Ectodermal cell (in vitro differentiated cells): ENCODE data around the gene FCN3.
A peak's percentile ranks its signal among the peaks of the same experiment; 100 is the strongest.
"Not testable (repeated sequence)": the region's sequence is repeated elsewhere in the genome, so short reads cannot be mapped to it uniquely, and the experiment has no call there.

Experiments
- H3K27ac ChIP-seq: 2 replicates; pipeline ENCODE4 v1.7.0; 2013; ENCODE audit warnings: mild to moderate bottlenecking, low read depth, low read length; ENCODE audit not compliant: insufficient read depth, poor library complexity, severe bottlenecking
- H3K27me3 ChIP-seq: 2 replicates; pipeline ENCODE4 v1.7.0; 2013; ENCODE audit warnings: mild to moderate bottlenecking, low read length; ENCODE audit not compliant: insufficient read depth, control insufficient read depth, poor library complexity, severe bottlenecking
- H3K36me3 ChIP-seq: one replicate; pipeline ENCODE4 v1.7.0; 2013; ENCODE audit warnings: low read length; ENCODE audit not compliant: control insufficient read depth, insufficient read depth
- H3K4me1 ChIP-seq: one replicate; pipeline ENCODE4 v1.7.0; 2013; ENCODE audit warnings: low read length; ENCODE audit not compliant: control insufficient read depth, insufficient read depth
- H3K4me3 ChIP-seq: 2 replicates; pipeline ENCODE4 v1.7.0; 2013; ENCODE audit warnings: low read depth, low read length, control low read depth; ENCODE audit not compliant: insufficient read depth
- H3K9me3 ChIP-seq: 2 replicates; pipeline ENCODE4 v1.7.0; 2013; ENCODE audit warnings: mild to moderate bottlenecking, low read length, moderate library complexity; ENCODE audit not compliant: control insufficient read depth
- WGBS, 2 experiments: methylation state at CpG; one replicate each; pipeline ENCODE4 v1.1.7; 2013; ENCODE audit warnings: missing lambda C conversion rate in 2 of 2; 5-methylcytosine and 5-hydroxymethylcytosine counted together

FCN3 gene

GRCh38 chr1:27409669-27410068 lies 35.0 kb upstream of the FCN3 start:
- Histone ChIP-seq H3K27ac (no peak overlapping the region), H3K9me3 (no peaks in the 10 kb centered on the region), H3K36me3 (no peaks in the 10 kb centered on the region), H3K4me3 (no peak overlapping the region), H3K4me1 (peaks cover 22% of the 10 kb centered on the region), H3K27me3 (no peaks in the 10 kb centered on the region)
- 96 to 97% methylated on average over 11 of the region's 11 CpGs for WGBS, 2 experiments

- H3K36me3 ChIP-seq = no peaks in the 10 kb centered on the region
- H3K9me3 ChIP-seq = no peaks in the 10 kb centered on the region
- no peak overlapping the region for H3K4me3 ChIP-seq
- no peak overlapping the region for H3K27ac ChIP-seq
- H3K4me1 ChIP-seq = peaks cover 36% of the 10 kb centered on the region
- no peaks in the 10 kb centered on the region for H3K27me3 ChIP-seq
- 93 to 97% methylated on average over 9 of the region's 9 CpGs for WGBS, 2 experiments
Measured at GRCh38 chr1:27408151-27408550, 33.5 kb upstream of the FCN3 start.

GRCh38 chr1:27406791-27407190 lies 32.2 kb upstream of the FCN3 start:
- not testable (repeated sequence) for H3K27me3 ChIP-seq, H3K36me3 ChIP-seq, H3K4me3 ChIP-seq, H3K9me3 ChIP-seq
- WGBS, 2 experiments = 95 to 96% methylated on average over 2 of the region's 2 CpGs
- H3K4me1 ChIP-seq = peaks cover 46% of the 10 kb centered on the region
- H3K27ac ChIP-seq = peak overlapping the region; percentile 81

- 28 to 29% methylated on average over 4 of the region's 4 CpGs for WGBS, 2 experiments
- H3K4me3 ChIP-seq = no peak overlapping the region
- H3K36me3 ChIP-seq = no peaks in the 10 kb centered on the region
- H3K4me1 ChIP-seq = peaks cover 46% of the 10 kb centered on the region
- no peaks in the 10 kb centered on the region for H3K9me3 ChIP-seq
- peak overlapping the region; percentile 81 for H3K27ac ChIP-seq
- H3K27me3 ChIP-seq = no peaks in the 10 kb centered on the region
Measured at GRCh38 chr1:27406362-27406680, 31.7 kb upstream of the FCN3 start.

- not testable (repeated sequence) for H3K9me3 ChIP-seq, H3K36me3 ChIP-seq, H3K27me3 ChIP-seq, H3K4me3 ChIP-seq
- Histone ChIP-seq H3K27ac (peak overlapping the region; percentile 81), H3K4me1 (peaks cover 46% of the 10 kb centered on the region)
- 51 to 58% methylated on average over 16 of the region's 18 CpGs for WGBS, 2 experiments
Measured at GRCh38 chr1:27405598-27406361, 31.2 kb upstream of the FCN3 start.

GRCh38 chr1:27405074-27405473 lies 30.4 kb upstream of the FCN3 start:
- peaks cover 51% of the 10 kb centered on the region for H3K4me1 ChIP-seq
- WGBS, 2 experiments = 52 to 57% methylated on average over 13 of the region's 13 CpGs
- no peaks in the 10 kb centered on the region for H3K9me3 ChIP-seq
- no peak overlapping the region for H3K4me3 ChIP-seq
- H3K27me3 ChIP-seq = no peaks in the 10 kb centered on the region
- no peaks in the 10 kb centered on the region for H3K36me3 ChIP-seq
- no peak overlapping the region for H3K27ac ChIP-seq

- no peak overlapping the region for H3K4me3 ChIP-seq
- no peaks in the 10 kb centered on the region for H3K9me3 ChIP-seq
- no peak overlapping the region for H3K27ac ChIP-seq
- no peaks in the 10 kb centered on the region for H3K36me3 ChIP-seq
- H3K4me1 ChIP-seq = peaks cover 57% of the 10 kb centered on the region
- no peaks in the 10 kb centered on the region for H3K27me3 ChIP-seq
Measured at GRCh38 chr1:27403931-27404330, 29.3 kb upstream of the FCN3 start.

- Histone ChIP-seq H3K4me1 (peaks cover 64% of the 10 kb centered on the region), H3K9me3 (no peaks in the 10 kb centered on the region), H3K27ac (no peak overlapping the region), H3K4me3 (no peak overlapping the region), H3K36me3 (no peaks in the 10 kb centered on the region), H3K27me3 (no peaks in the 10 kb centered on the region)
- 80 to 81% methylated on average over 24 of the region's 24 CpGs for WGBS, 2 experiments
Measured at GRCh38 chr1:27403065-27403726, 28.6 kb upstream of the FCN3 start.

- WGBS, 2 experiments = 81 to 83% methylated on average over 8 of the region's 8 CpGs
- Histone ChIP-seq H3K9me3 (no peaks in the 10 kb centered on the region), H3K4me1 (peaks cover 68% of the 10 kb centered on the region), H3K27ac (no peak overlapping the region), H3K36me3 (no peaks in the 10 kb centered on the region), H3K4me3 (no peak overlapping the region), H3K27me3 (no peaks in the 10 kb centered on the region)
Measured at GRCh38 chr1:27402349-27402754, 27.7 kb upstream of the FCN3 start.

- Histone ChIP-seq H3K9me3 (no peaks in the 10 kb centered on the region), H3K4me3 (no peak overlapping the region), H3K36me3 (no peaks in the 10 kb centered on the region), H3K27ac (no peak overlapping the region), H3K27me3 (no peaks in the 10 kb centered on the region), H3K4me1 (peaks cover 60% of the 10 kb centered on the region)
- 97% methylated on average over 5 of the region's 5 CpGs for WGBS, 2 experiments
Measured at GRCh38 chr1:27400963-27401341, 26.3 kb upstream of the FCN3 start.
